ENCODE results near the gene CYP46A1.

CYP46A1 gene

GRCh38 chr14:99726538-99727095 lies 42.5 kb downstream of the CYP46A1 start:
- Mint-ChIP-seq H3K27ac (no peak overlapping the region), H3K4me3 (no peak overlapping the region), H3K9me3 (no peaks in the 10 kb centered on the region)

GRCh38 chr14:99727096-99727870 lies 43.2 kb downstream of the CYP46A1 start:
- H3K4me3 Mint-ChIP-seq: no peak overlapping the region
- no peak overlapping the region for H3K27ac Mint-ChIP-seq
- no peaks in the 10 kb centered on the region for H3K36me3 Mint-ChIP-seq (ENCODE audit: low read depth)
- H3K27me3 Mint-ChIP-seq (ENCODE audit: low read depth): peaks cover 15% of the 10 kb centered on the region
- no peaks in the 10 kb centered on the region for H3K4me1 Mint-ChIP-seq (ENCODE audit: low read depth)
- DNase-seq (ENCODE audit: low spot score): no peak
- H3K9me3 Mint-ChIP-seq: no peaks in the 10 kb centered on the region

More at GRCh38 chr14:99726538-99727095, 42.5 kb downstream of the CYP46A1 start:
- no peak for DNase-seq (ENCODE audit: low spot score)
- peaks cover 15% of the 10 kb centered on the region for H3K27me3 Mint-ChIP-seq (ENCODE audit: low read depth)
- H3K4me1 Mint-ChIP-seq (ENCODE audit: low read depth): no peaks in the 10 kb centered on the region
- H3K36me3 Mint-ChIP-seq (ENCODE audit: low read depth): no peaks in the 10 kb centered on the region

- Mint-ChIP-seq H3K4me3 (no peak overlapping the region), H3K4me1 (ENCODE audit: low read depth) (no peaks in the 10 kb centered on the region), H3K9me3 (no peaks in the 10 kb centered on the region), H3K27me3 (ENCODE audit: low read depth) (peaks cover 17% of the 10 kb centered on the region), H3K27ac (no peak overlapping the region), H3K36me3 (ENCODE audit: low read depth) (no peaks in the 10 kb centered on the region)
- DNase-seq (ENCODE audit: low spot score): no peak
Observed at GRCh38 chr14:99728231-99728920, 44.3 kb downstream of the CYP46A1 start.

DNA sequence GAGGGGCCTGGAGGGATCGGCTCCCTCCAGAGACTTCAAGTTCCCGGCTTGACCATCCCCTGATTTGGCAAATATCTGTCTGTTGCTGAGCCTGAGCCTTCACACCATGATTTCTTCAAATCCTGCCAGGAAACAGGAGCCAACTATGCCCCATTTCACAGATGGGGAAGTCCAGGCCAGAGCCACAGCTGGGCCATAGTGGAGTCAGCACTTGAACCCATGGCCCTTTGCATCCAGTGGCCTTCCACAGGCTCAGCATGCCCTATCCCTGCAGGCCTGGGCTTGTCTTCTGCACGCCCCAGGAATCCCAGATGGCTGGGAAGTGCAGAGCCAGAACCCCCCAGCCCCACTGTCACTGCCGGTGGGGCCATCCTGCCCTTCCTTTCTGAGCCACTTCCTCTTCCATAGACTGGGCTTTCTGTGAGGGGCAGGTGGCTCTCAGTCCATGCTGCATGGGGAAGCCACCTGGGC lies 44.9 kb downstream of the CYP46A1 start:
- DNase-seq (ENCODE audit: low spot score): no peak
- Mint-ChIP-seq H3K9me3 (no peaks in the 10 kb centered on the region), H3K27me3 (ENCODE audit: low read depth) (peaks cover 17% of the 10 kb centered on the region), H3K27ac (no peak overlapping the region), H3K4me1 (ENCODE audit: low read depth) (no peaks in the 10 kb centered on the region), H3K36me3 (ENCODE audit: low read depth) (no peaks in the 10 kb centered on the region), H3K4me3 (no peak overlapping the region)

DNA sequence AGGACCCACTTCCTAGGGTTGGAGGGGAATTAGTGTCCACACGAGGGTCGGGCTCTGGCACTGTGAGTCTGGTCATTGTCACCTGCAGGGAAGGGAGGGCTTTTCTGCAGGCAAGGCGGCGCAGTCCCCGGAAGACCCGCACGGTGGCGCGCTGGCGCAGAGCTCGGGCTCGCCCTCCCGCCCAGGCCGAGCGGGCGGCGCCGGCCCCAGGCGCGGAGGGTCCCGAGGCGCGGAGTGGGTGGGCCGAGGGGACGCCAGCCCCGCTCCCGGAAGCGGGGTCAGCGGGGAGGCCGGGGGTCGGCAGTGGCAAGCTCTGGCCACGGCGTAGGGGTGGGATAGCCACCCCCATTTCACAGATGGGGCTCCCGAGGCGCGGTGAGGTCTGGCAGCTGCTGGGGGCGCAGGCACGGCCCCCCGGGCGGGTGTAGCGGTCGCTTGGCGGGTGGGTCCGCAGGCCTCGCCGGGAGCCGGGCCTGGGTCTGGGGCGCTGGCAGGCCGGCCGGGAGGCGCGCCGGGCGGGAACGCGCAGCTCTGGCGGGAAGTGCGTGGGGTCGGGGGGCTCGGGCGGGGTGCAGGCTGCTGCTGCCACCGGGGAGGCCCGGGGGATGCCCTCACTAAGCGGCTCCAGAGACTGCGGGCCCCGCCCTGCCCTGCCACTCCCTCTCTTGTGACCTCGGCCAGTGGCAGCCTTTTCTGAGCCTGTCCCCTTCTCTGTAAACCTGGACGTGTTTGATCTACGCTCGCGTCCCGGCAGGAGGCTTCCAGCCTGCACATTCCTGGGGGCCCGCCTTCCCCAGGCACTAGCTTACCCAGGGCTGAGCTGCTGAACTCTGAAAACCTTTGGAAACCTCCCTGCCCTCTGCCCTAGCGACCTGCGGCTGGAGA lies 46.1 kb downstream of the CYP46A1 start:
- peak; percentile 60 for DNase-seq (ENCODE audit: low spot score)
- no peaks in the 10 kb centered on the region for H3K36me3 Mint-ChIP-seq (ENCODE audit: low read depth)
- no peak overlapping the region for H3K27ac Mint-ChIP-seq
- H3K4me3 Mint-ChIP-seq: peak overlapping the region; percentile 54
- peaks cover 18% of the 10 kb centered on the region for H3K27me3 Mint-ChIP-seq (ENCODE audit: low read depth)
- H3K4me1 Mint-ChIP-seq (ENCODE audit: low read depth): no peaks in the 10 kb centered on the region
- H3K9me3 Mint-ChIP-seq: no peaks in the 10 kb centered on the region

GRCh38 chr14:99730876-99731546 lies 46.9 kb downstream of the CYP46A1 start:
- Mint-ChIP-seq H3K27ac (no peak overlapping the region), H3K27me3 (ENCODE audit: low read depth) (peaks cover 19% of the 10 kb centered on the region), H3K4me1 (ENCODE audit: low read depth) (no peaks in the 10 kb centered on the region), H3K9me3 (no peaks in the 10 kb centered on the region), H3K4me3 (peak overlapping the region; percentile 54), H3K36me3 (ENCODE audit: low read depth) (no peaks in the 10 kb centered on the region)
- DNase-seq (ENCODE audit: low spot score): no peak

- DNase-seq (ENCODE audit: low spot score): no peak
- no peaks in the 10 kb centered on the region for H3K4me1 Mint-ChIP-seq (ENCODE audit: low read depth)
- no peaks in the 10 kb centered on the region for H3K36me3 Mint-ChIP-seq (ENCODE audit: low read depth)
- no peak overlapping the region for H3K4me3 Mint-ChIP-seq
- H3K9me3 Mint-ChIP-seq: no peaks in the 10 kb centered on the region
- peaks cover 18% of the 10 kb centered on the region for H3K27me3 Mint-ChIP-seq (ENCODE audit: low read depth)
- no peak overlapping the region for H3K27ac Mint-ChIP-seq
Observed at GRCh38 chr14:99731547-99732435, 47.7 kb downstream of the CYP46A1 start.

DNA sequence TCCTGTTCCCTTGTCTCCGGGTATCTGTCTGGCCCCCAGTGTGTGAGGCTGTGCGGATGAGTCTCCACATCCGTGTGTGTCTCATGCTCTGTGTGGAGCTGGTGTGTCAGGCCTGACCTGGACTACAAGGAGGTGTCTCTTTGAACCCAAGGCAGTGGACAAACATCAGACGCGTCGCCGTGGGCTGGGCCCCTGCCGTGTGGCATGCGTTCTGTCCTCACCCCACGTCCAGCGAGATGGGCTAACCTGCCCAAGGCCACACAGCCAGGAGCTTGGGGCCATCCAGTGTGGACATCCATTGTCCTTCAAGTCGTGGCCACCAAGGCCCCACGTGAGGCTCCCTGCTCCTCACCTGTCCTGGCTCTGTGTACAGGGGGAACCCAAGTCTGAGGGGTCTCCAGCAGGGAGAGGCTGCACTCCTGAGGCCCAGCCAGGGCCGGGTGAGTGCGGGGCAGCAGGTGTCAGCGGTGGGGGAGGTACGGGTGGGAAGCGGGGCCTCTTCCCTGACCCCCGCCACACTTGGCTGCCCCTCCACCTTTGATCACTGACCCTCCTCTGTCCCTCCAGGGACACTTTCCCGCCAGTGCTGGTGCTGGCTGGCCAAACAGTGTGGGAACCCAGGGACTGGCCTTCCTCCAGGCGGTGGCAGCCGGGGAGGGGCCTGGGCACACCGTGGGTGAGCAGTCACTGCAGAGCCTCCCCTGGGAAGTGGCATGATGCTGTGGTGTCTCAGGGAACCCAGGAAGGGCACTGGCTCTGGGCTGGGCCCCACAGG lies 48.5 kb downstream of the CYP46A1 start:
- Mint-ChIP-seq H3K4me1 (ENCODE audit: low read depth) (no peaks in the 10 kb centered on the region), H3K27ac (no peak overlapping the region), H3K4me3 (no peak overlapping the region), H3K9me3 (no peaks in the 10 kb centered on the region), H3K27me3 (ENCODE audit: low read depth) (peaks cover 22% of the 10 kb centered on the region), H3K36me3 (ENCODE audit: low read depth) (no peaks in the 10 kb centered on the region)
- DNase-seq (ENCODE audit: low spot score): no peak

GRCh38 chr14:99733211-99733539 lies 49.1 kb downstream of the CYP46A1 start:
- Mint-ChIP-seq H3K9me3 (no peaks in the 10 kb centered on the region), H3K4me3 (no peak overlapping the region), H3K27me3 (ENCODE audit: low read depth) (peaks cover 22% of the 10 kb centered on the region), H3K27ac (no peak overlapping the region), H3K36me3 (ENCODE audit: low read depth) (no peaks in the 10 kb centered on the region), H3K4me1 (ENCODE audit: low read depth) (no peaks in the 10 kb centered on the region)
- no peak for DNase-seq (ENCODE audit: low spot score)

DNA sequence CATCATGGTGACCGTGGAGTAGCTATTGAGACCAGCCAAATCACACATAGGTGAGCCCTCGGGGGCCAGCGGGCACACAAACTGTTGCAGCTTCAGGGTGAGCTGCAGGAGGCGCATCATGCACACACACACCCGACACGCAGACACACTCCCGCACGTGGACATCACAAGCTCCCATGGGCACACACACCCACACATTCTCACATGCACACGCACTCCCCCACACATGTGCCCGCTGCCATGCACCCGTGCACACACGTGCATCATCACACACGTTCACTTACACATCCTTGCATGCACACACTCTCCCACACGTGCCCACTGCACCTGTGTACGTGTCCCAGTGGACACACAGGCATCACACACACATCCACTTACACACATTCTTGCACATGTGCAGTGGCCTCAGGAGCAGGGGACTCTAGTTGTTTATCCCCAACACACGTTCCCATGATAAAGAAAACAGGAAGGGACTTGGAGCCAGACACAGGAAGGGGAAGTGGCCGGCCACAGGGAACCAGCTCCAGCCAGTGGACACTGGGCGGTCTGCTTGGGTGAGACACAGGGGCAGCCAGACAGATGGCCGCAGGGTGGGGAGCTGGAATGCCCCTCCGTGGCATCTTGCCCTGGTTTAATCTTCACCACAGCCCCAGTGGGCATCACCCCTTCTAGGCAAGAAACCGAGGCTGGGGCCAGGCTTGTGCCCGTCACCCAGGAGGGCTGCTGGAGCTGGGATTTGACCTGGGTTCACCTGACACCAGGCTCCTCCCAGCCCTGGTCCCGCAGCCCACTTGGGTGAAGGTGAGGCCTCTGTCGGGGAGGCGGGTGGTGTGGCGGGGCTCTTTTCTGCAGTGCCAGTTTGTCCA lies 49.7 kb downstream of the CYP46A1 start:
- DNase-seq (ENCODE audit: low spot score): no peak
- Mint-ChIP-seq H3K4me3 (no peak overlapping the region), H3K36me3 (ENCODE audit: low read depth) (no peaks in the 10 kb centered on the region), H3K27me3 (ENCODE audit: low read depth) (peaks cover 24% of the 10 kb centered on the region), H3K9me3 (no peaks in the 10 kb centered on the region), H3K27ac (no peak overlapping the region), H3K4me1 (ENCODE audit: low read depth) (no peaks in the 10 kb centered on the region)

GRCh38 chr14:99734406-99735051 lies 50.4 kb downstream of the CYP46A1 start:
- H3K27me3 Mint-ChIP-seq (ENCODE audit: low read depth): peaks cover 28% of the 10 kb centered on the region
- H3K27ac Mint-ChIP-seq: no peak overlapping the region
- H3K9me3 Mint-ChIP-seq: no peaks in the 10 kb centered on the region

More at GRCh38 chr14:99734406-99735051, 50.4 kb downstream of the CYP46A1 start:
- DNase-seq (ENCODE audit: low spot score): no peak
- Mint-ChIP-seq H3K4me1 (ENCODE audit: low read depth) (no peaks in the 10 kb centered on the region), H3K4me3 (no peak overlapping the region), H3K36me3 (ENCODE audit: low read depth) (no peaks in the 10 kb centered on the region)
